ENCODE data around the gene MPV17.

- TF ChIP-seq POLR2AphosphoS5 (IDR thresholded peaks at IDR 0.05) (no peak), CTCF (IDR thresholded peaks at IDR 0.05) (no peak), POLR2A (IDR thresholded peaks at IDR 0.05) (no peak)
Measured at GRCh38 chr2:27315122-27315521, 7.8 kb downstream of the MPV17 start.

All from suprapubic skin (tissue), 4 donors.